SK-N-SH (cell line): Measurements from ENCODE around the gene LHPP. TPM values are rescaled to one million over a fixed set of nuclear protein-coding genes. Genes with fewer than 3 reads are reported as not detected.

ENCODE experiments used
- CTCF ChIA-PET: fragments of 300-600, 350-600 bp; formaldehyde crosslinking; extraction: SDS; loops from one replicate; lab custom pipeline; 2021; lab: Yijun Ruan, JAX
- POLR2A ChIA-PET: fragments of 350-600 bp; sonication (Branson Sonifier 250); formaldehyde crosslinking; extraction: SDS; loops from one replicate; lab custom pipeline; 2020; ENCODE audit warnings: antibody characterized with exemption, inconsistent platforms; lab: Yijun Ruan, JAX
- DNase-seq: peaks from one replicate; pipeline ENCODE4 v3.0.0; 2012
- H2AFZ ChIP-seq: fragments of 200-600 bp; sonication (generic); 2 replicates; pipeline ENCODE4 v1.8.1; 2016; ENCODE audit warnings: antibody characterized with exemption, mild to moderate bottlenecking, low read depth
- H3F3A ChIP-seq: fragments of 200-600 bp; sonication (generic); replicated peaks from 2 replicates; pipeline ENCODE3; 2016; ENCODE audit warnings: antibody characterized with exemption, mild to moderate bottlenecking; ENCODE audit not compliant: insufficient read depth
- H3K27ac ChIP-seq, 2 experiments: fragments of 200-500 bp in 1 of 2; fragments of 200-600 bp in 1 of 2; sonication (Bioruptor generic) in 1 of 2; sonication (generic), shearing (Covaris generic) in 1 of 2; 2 replicates each; pipeline versions ENCODE4 v1.5.1 to v1.6.1; 2014 to 2016; ENCODE audit warnings: low read depth in 2 of 2, inconsistent platforms in 1 of 2, low read length in 1 of 2, mild to moderate bottlenecking in 1 of 2, mixed read lengths in 1 of 2
- H3K27me3 ChIP-seq: fragments of 200-600 bp; sonication (generic), shearing (Covaris generic); 2 replicates; pipeline ENCODE4 v1.6.1; 2016; ENCODE audit warnings: mixed run types; ENCODE audit not compliant: insufficient read depth
- H3K36me3 ChIP-seq, 2 experiments: fragments of 200-500 bp in 1 of 2; fragments of 200-600 bp in 1 of 2; sonication (Bioruptor generic) in 1 of 2; sonication (generic) in 1 of 2; replicated peaks in 1 of 2; 2 replicates each; pipeline versions ENCODE3 to v1.5.1; 2014 to 2016; ENCODE audit warnings: low read length in 1 of 2, mild to moderate bottlenecking in 1 of 2; ENCODE audit not compliant: insufficient read depth in 2 of 2, control insufficient read depth in 1 of 2
- H3K4me1 ChIP-seq, 2 experiments: fragments of 200-500 bp in 1 of 2; fragments of 200-600 bp in 1 of 2; sonication (Bioruptor generic) in 1 of 2; sonication (generic), shearing (Covaris generic) in 1 of 2; 2 replicates each; pipeline versions ENCODE4 v1.5.1 to v1.6.1; 2014 to 2016; ENCODE audit warnings: low read depth in 1 of 2, low read length in 1 of 2, mixed run types in 1 of 2; ENCODE audit not compliant: insufficient read depth in 2 of 2, control insufficient read depth in 1 of 2
- H3K4me2 ChIP-seq: fragments of 200-600 bp; sonication (generic), shearing (Covaris generic); 2 replicates; pipeline ENCODE4 v1.6.1; 2017; ENCODE audit warnings: mixed run types
- H3K4me3 ChIP-seq, 2 experiments: fragments of 200-500 bp in 1 of 2; fragments of 200-600 bp in 1 of 2; sonication (Bioruptor generic) in 1 of 2; sonication (generic), shearing (Covaris generic) in 1 of 2; 2 replicates each; pipeline versions ENCODE4 v1.5.1 to v1.8.1; 2014 to 2016; ENCODE audit warnings: low read depth in 2 of 2, inconsistent platforms in 1 of 2, low read length in 1 of 2, mild to moderate bottlenecking in 1 of 2, mixed read lengths in 1 of 2, moderate library complexity in 1 of 2
- H3K79me2 ChIP-seq: fragments of 200-600 bp; sonication (generic); 2 replicates; pipeline ENCODE4 v1.8.1; 2017; ENCODE audit warnings: mild to moderate bottlenecking; ENCODE audit not compliant: insufficient read depth
- H3K9ac ChIP-seq: fragments of 200-600 bp; sonication (generic); 2 replicates; pipeline ENCODE4 v1.6.1; 2017; ENCODE audit warnings: mixed run types
- H3K9me2 ChIP-seq: fragments of 200-600 bp; sonication (generic); 2 replicates; pipeline ENCODE4 v1.6.1; 2017; ENCODE audit warnings: mixed run types
- H3K9me3 ChIP-seq: fragments of 200-600 bp; sonication (generic); 2 replicates; pipeline ENCODE4 v1.6.1; 2017; ENCODE audit warnings: mixed run types, mild to moderate bottlenecking, moderate library complexity
- H4K20me1 ChIP-seq: fragments of 200-600 bp; sonication (generic); 2 replicates; pipeline ENCODE4 v1.6.1; 2017; ENCODE audit warnings: mild to moderate bottlenecking, mixed run types; ENCODE audit not compliant: insufficient read depth
- EP300 ChIP-seq, 2 experiments: IDR thresholded peaks; 2 replicates each; pipeline versions ENCODE4 v1.4.0 to v1.6.1; 2012; ENCODE audit warnings: borderline replicate concordance in 1 of 2, low read depth in 1 of 2, low read length in 1 of 2
- FOXJ3 ChIP-seq: sonication (generic); formaldehyde crosslinking; IDR thresholded peaks from 2 replicates; pipeline ENCODE4 v1.5.1; 2020; ENCODE audit warnings: mild to moderate bottlenecking, missing genetic modification reagents
- FOXM1 ChIP-seq: IDR thresholded peaks from 2 replicates; pipeline ENCODE4 v1.4.0; 2012; ENCODE audit warnings: low read depth, mild to moderate bottlenecking
- MXI1 ChIP-seq: IDR thresholded peaks from 2 replicates; pipeline ENCODE4 v1.6.1; 2012; ENCODE audit warnings: mild to moderate bottlenecking, low read depth, low read length, improper control_type of control experiment
- NFIC ChIP-seq: IDR thresholded peaks from 2 replicates; pipeline ENCODE4 v1.4.0; 2012; ENCODE audit warnings: borderline replicate concordance
- POLR2AphosphoS5 ChIP-seq: IDR thresholded peaks from 2 replicates; pipeline ENCODE4 v1.6.1; 2012; ENCODE audit warnings: low read depth, low read length
- RCOR1 ChIP-seq: fragments of 150-350 bp; IDR thresholded peaks from 2 replicates; pipeline ENCODE4 v1.6.1; 2017; ENCODE audit warnings: antibody characterized with exemption, low read length
- SIN3A ChIP-seq: IDR thresholded peaks from 2 replicates; pipeline ENCODE4 v1.6.1; 2012; ENCODE audit warnings: low read depth, mild to moderate bottlenecking, low read length, moderate library complexity, borderline replicate concordance
- TEAD4 ChIP-seq: IDR thresholded peaks from 2 replicates; pipeline ENCODE4 v1.4.0; 2012; ENCODE audit warnings: mild to moderate bottlenecking, borderline replicate concordance; ENCODE audit not compliant: insufficient read depth
- YY1 ChIP-seq: IDR thresholded peaks from 2 replicates; pipeline ENCODE4 v1.4.0; 2012; ENCODE audit warnings: low read depth, mild to moderate bottlenecking
- WGBS: methylation state at CpG from one replicate; pipeline ENCODE4 v1.1.6; 2017; ENCODE audit warnings: low lambda C conversion rate; 5-methylcytosine and 5-hydroxymethylcytosine counted together
- polyA plus RNA-seq, 3 experiments: library from polyadenylated mRNA; depleted of rRNA; stranded (reverse); fragments of >200 nt; gene quantifications; 2 replicates each; pipeline ENCODE4 v1.2.3, GENCODE V29; 2012
- TF ChIP-seq, protein P1 (sequence below): fragments of 150-350 bp; IDR thresholded peaks from 2 replicates; pipeline ENCODE4 v1.6.1; 2016; ENCODE audit warnings: mild to moderate bottlenecking, low read depth, low read length
- TF ChIP-seq, protein P2 (sequence below): IDR thresholded peaks from 2 replicates; pipeline ENCODE4; 2012
- TF ChIP-seq, protein P3 (sequence below): IDR thresholded peaks from 2 replicates; pipeline ENCODE4 v1.4.0; 2012; ENCODE audit warnings: low read depth

LHPP gene
- polyA plus RNA-seq, 1 of the 3 experiments (the other 2 are of a cell fraction) = 29.8 TPM

DNA sequence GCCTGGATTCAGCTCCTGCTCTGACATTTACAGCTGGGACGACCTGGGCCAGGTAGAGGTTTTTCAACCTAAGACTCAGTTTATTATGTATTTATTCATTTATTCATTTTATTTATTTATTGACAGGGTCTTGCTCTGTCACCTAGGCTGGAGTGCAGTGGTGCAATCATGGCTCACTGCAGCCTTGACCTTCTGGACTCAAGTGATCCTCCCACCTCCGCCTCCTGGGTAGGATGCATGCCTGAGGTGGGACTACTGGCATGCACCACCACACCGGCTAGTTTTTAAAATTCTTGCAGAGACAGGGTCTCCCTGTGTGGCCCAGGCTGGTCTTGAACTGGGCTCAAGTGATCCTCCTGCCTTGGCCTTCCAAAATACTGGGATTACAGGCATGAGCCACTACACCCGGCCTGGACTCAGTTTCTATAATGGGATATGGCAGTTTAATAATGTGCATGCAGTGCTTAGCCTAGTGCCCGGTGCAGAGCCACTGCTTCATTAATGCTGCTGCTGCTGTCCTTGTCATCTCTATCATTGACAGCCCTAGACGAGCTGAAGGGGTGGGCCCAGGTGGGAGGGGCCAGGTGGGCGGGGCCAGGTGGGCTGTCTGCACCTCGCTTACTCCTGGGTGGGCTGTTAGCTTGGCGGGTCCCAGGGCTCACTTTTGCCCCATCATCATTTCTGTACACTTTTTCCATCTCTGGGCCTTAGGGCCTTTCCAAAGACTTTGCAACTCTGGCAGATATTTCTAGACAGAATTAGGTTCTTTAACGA is 92.6 kb downstream of the LHPP start:
- no peak for TF ChIP-seq EP300 (IDR thresholded peaks at IDR 0.05; ENCODE audit: borderline replicate concordance in 1 of 2, low read depth in 1 of 2, low read length in 1 of 2)
- TF ChIP-seq YY1 = no peak
- no peak for TF ChIP-seq TEAD4
- TF ChIP-seq RCOR1 = no peak
- no peak for TF ChIP-seq FOXM1
- TF ChIP-seq, protein P1, sequence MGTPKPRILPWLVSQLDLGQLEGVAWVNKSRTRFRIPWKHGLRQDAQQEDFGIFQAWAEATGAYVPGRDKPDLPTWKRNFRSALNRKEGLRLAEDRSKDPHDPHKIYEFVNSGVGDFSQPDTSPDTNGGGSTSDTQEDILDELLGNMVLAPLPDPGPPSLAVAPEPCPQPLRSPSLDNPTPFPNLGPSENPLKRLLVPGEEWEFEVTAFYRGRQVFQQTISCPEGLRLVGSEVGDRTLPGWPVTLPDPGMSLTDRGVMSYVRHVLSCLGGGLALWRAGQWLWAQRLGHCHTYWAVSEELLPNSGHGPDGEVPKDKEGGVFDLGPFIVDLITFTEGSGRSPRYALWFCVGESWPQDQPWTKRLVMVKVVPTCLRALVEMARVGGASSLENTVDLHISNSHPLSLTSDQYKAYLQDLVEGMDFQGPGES = no peak
- TF ChIP-seq, protein P2, sequence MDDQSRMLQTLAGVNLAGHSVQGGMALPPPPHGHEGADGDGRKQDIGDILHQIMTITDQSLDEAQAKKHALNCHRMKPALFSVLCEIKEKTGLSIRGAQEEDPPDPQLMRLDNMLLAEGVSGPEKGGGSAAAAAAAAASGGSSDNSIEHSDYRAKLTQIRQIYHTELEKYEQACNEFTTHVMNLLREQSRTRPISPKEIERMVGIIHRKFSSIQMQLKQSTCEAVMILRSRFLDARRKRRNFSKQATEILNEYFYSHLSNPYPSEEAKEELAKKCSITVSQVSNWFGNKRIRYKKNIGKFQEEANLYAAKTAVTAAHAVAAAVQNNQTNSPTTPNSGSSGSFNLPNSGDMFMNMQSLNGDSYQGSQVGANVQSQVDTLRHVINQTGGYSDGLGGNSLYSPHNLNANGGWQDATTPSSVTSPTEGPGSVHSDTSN = no peak
- no peak for TF ChIP-seq MXI1
- TF ChIP-seq SIN3A = no peak
- TF ChIP-seq NFIC = no peak
- no peak for DNase-seq
- no peaks in the 10 kb centered on the region for H3K36me3 ChIP-seq
- H3K79me2 ChIP-seq = no peaks in the 10 kb centered on the region
- H2AFZ ChIP-seq = no peak overlapping the region
- H3F3A ChIP-seq = no peaks in the 10 kb centered on the region
- H3K9ac ChIP-seq = no peak overlapping the region
- ChIA-PET POLR2A (no interaction called here), CTCF (interaction anchor here (0.9 to 1.9 kb wide), 4 partner anchors 9 to 187 kb away, joined by 3 to 4 read pairs (median 4); no protein-coding TSS in a partner anchor)
- H3K9me3 ChIP-seq = no peaks in the 10 kb centered on the region
- H3K27me3 ChIP-seq = no peaks in the 10 kb centered on the region
- H3K4me1 ChIP-seq = no peaks in the 10 kb centered on the region
- no peak overlapping the region for H3K4me2 ChIP-seq
- H3K9me2 ChIP-seq = no peaks in the 10 kb centered on the region
- H4K20me1 ChIP-seq = no peaks in the 10 kb centered on the region
- no peak overlapping the region for H3K27ac ChIP-seq
- WGBS = 73% methylated on average over 8 of the region's 10 CpGs
- H3K4me3 ChIP-seq = no peak overlapping the region

DNA sequence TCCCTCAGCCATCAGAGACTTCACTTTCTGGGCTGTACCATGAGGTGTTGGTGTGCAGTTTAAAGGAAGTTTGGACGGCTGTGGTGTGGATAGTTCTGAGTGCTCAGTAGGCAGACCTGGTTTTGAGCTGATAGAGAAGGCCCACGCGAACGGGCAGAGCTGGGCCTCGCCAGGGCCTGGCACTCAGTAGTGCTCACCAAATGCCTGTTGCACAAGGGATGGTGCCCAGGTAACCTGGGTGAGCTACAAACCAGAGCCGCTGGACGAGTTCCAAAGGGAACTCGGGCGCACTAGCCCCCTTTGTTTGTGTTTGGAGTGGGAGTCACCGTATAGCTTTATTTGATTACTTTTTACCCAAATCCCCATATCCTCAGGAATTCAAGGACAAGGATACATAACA is 95.5 kb downstream of the LHPP start:
- H3K4me2 ChIP-seq = no peak overlapping the region
- ChIA-PET CTCF (interaction anchor here (1.5 to 1.6 kb wide), 2 partner anchors 17 to 184 kb away, joined by 4 read pairs; no protein-coding TSS in a partner anchor), POLR2A (no interaction called here)
- DNase-seq = no peak
- H3K4me1 ChIP-seq = no peaks in the 10 kb centered on the region
- no peak overlapping the region for H3K27ac ChIP-seq
- no peaks in the 10 kb centered on the region for H3K79me2 ChIP-seq
- no peaks in the 10 kb centered on the region for H3K9me2 ChIP-seq
- H3F3A ChIP-seq = no peaks in the 10 kb centered on the region
- H3K9ac ChIP-seq = no peak overlapping the region
- no peaks in the 10 kb centered on the region for H3K9me3 ChIP-seq
- TF ChIP-seq POLR2AphosphoS5 = no peak
- no peak for TF ChIP-seq FOXM1
- TF ChIP-seq, protein P3, sequence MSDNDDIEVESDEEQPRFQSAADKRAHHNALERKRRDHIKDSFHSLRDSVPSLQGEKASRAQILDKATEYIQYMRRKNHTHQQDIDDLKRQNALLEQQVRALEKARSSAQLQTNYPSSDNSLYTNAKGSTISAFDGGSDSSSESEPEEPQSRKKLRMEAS = no peak
- TF ChIP-seq FOXJ3 (CRISPR knock-in tag) = no peak
- TF ChIP-seq, all 33 proteins: peak for 0
- WGBS = 82% methylated on average over 9 of the region's 10 CpGs
- Histone ChIP-seq H3K36me3 (no peaks in the 10 kb centered on the region), H4K20me1 (no peaks in the 10 kb centered on the region), H3K4me3 (no peak overlapping the region), H3K27me3 (no peaks in the 10 kb centered on the region), H2AFZ (no peak overlapping the region)
